ENCODE measurements around the gene CACNA1G.

CACNA1G gene

DNA sequence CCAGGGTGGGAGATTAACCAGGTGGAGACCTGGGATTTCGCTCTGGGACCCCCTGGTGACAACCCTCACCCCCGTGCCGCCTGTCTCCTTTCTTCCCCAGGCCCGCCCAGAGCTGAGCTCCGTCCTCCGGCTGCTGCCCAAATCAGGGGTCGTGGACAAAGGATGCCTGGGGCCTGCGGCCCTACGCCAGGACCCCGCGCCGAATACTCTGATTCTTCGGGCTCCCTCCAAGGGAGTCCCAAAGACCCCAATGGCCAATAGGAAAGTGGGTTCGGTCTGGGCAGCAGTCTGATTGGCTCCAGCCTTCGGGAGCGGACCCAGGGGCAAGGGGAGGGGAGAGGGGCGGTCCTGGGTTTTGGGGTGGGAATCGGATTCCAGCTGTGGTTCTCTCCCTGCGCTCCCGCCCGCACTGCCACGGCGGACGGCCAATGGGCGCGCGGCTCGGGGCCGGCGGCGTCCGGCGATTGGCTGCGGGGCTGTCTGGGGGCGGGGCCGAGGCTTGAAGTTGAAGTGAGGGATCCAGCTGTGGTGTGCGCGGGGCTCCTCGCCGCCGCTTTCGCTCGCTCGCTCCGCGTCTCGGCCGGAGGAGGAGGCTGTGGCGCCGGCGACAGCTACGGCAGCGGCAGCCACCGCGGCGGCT, at the start of gene CACNA1G:
CACNA1G (plus strand) TSS at position 531 of the 640 bp plus-strand sequence. CDS start 745 bp downstream, outside the sequence.
- peak; percentile 80 for DNase-seq

DNA sequence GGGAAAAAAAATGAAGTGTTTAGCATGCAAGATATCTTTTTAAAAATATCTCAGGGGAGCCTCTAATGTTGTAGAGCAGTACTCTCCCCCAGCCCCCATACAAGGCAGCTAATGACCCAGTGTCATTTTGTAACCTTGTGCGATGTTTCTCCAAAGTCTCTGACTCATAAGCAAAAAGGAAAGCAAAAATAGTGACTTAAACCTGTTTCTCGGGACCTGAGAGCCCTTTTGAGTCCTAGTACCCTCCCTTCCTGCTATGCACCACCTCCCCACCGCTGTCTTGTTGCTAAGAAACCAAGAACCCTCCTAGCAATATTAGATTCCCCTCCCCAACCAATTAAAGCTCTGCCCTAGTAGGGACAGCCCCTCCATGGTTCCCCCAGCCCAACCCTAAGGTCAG, 49.5 kb upstream of the CACNA1G start:
- no peak for DNase-seq

DNA sequence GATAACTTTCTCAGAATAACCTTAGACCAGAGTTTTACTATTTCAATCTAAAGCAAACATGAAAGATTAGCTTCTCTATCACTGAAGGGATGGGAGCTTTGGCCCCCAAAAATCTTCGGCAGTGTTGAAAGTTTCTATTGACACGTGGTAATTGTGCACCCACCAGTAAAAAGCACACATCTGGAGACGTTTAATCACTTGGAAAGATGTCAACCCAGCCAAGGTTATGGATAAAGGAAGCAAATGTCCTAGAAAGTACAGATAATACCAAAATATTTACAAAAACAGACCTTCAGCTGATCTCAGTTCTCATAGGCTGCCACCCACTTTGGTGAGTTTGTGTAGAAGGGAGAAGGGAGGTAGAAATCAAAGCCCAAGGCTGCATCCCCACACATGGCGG, 47.0 kb upstream of the CACNA1G start:
- no peak for DNase-seq

DNA sequence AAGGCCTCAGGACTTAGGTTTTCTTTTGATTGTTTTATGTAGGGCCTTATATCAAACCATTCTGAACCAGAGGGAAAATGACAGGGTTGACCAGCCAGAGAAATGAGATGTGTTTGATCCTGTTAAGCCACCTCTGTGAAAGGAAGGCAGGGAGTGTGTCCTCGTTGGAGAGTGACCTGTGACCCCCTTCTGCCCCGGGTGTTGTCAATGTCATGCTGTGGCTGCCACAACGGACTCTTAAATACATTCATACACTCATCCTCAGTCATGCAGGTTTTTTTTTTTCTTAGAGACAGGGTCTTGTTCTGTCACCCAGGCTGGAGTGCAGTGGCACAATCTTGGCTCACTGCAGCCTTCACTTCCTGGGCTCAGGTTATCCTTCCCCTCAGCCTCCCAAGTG, 46.1 kb upstream of the CACNA1G start:
- no peak for DNase-seq

DNA sequence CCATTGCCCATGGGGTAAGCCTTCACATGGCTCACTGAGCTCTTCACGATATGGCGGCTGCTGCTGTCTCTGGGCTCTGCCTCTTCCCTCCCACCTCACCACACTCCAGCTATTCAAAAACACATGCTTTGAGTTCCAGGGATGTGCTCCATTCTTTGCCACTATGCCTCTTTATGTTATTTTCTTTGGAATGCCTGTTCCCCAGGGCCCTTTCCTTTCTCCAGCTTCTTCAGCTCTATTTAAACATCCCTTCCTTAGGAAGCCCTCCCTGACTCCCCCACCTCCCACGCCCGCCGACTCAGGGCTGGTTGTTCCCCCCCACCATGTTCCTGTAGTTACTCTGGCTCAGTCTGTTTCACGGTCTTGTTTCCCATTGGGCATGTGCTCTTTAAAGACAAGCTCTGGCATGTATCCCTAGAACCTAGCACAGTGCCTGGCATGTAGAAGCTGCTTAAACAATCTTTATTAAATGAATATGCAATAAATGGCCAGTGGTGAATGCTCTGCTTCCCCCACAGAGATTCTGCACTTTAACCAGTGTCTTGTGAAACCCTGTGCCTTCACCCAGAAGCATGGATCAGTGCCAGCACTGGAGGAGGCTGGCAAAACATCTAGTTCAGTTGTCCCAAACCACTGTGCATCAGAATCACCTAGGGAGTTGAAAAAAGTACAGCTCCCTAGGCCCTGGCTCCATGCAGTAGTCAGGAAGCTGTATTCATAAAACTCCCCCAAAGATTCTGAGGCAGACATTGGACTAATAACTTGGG, 45.4 kb upstream of the CACNA1G start:
- DNase-seq: peak; percentile 9

DNA sequence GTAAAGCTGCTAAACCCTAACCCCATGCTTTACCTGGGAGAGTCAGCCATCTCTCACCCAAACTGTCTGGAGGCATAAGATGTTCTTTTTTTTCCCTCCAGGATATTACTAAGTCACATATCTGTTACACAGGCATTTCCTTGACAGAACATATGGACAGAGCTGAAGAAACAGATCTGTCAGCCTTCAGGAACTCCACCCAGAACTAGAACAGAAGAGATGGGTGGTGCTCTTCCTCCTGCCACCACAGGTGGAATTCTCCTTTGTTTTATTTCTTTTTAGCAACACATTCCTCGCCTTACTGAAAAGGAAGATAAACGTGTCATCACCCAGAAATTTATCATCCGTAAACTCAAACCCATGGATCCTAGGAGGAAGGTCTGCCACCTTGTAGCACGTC, 43.5 kb upstream of the CACNA1G start:
- DNase-seq: no peak

DNA sequence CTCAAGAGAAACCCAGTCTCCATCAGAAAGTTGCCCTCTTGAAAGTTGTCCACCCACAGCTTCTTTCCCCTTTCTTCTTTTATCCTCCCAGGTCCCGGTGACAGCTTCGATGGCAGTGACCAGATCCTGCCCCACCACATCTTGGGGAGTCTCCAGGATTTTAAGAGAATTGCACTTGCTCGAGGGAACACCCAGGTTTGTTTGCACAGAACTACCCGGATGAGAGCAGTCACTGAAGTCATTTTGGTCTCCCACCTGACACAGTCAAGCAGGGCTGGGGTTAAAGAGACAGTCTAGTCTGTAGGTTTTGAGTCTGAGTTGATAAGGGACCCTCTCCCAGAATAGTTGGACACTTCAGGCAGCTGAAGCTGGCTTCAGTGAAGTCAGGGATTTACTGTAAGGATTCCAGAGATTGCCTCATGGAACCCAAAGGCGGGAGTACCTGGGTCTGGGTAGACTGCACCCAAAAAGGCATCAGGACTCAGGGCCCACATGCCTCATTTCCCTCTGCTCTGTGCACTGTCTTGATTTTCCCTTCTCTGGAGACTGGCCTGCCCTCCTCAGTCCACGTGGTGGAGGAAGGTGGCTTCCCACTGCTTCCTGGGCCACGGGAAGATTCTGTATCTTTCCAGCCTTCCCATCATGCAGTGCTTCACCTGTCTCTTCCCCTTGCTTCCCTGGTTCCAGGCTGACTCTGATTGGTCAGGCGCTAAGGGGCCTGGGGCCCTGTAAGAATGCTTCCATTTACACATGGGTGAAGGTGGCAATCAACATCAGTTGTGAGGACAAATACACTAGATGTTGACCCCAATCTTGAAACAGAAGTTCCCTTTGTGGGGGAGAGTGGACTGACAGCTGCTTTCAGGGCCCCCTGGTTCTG, 42.8 kb upstream of the CACNA1G start:
- no peak for DNase-seq

DNA sequence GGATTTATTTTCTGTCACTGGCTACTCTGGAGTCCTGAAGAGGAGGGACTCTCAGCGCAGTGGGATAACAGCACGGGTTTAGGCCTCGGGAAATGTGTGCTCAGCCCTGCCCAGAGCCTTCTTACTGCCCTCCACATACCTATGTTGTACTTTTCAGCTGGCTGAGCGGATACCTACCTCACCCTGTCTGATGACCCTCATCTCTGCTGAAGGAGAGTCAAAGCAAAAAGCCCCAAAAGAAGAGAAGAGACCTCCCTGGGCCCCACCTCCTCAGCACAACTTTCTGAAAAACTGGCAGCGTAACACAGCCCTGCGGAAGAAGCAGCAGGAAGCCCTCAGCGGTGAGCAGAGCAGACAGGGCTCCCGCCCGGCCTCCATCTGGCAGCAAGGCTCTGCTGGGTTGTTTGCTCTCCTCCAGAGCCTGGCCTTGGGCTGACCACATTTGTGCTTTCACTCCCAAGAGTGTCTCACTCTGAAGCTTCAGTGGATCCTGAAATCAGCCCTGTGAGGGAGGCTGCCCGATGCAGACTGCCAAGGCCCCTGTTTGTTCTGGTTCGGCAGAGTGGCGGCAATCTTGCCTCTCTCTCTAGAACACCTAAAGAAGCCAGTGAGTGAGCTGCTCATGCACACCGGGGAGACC, 42.0 kb upstream of the CACNA1G start:
- peak; percentile 46 for DNase-seq

DNA sequence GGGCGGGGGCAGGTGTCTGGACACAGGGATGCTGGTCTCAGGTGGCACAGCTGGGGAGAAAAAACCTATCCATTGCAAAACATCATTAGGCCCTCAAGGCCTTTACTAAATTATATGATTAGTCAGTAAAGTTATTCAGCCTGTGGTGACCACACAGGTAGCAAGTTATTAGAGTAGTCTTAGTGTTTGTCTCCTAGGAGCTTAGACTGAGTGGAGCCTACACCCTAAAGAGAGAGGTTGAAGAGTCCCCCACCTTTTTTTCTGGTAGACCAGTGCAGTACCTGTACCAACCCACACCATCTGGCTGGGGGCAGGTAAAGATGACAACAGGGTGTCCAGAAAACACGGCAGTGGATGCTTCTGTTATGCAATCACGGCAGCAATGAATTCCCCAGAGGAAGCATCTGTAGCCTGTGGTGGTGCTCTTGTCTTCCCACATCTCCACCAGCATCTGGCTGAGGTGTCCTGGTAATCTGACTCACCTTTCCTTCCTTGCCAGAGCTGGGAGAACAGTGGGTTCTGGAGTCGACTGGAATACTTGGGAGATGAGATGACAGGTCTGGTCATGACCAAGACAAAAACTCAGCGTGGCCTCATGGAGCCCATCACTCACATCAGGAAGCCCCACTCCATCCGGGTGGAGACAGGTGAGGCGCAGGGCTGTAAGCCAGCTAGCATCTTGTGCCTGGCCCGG, 41.2 kb upstream of the CACNA1G start:
- DNase-seq: peak; percentile 23

DNA sequence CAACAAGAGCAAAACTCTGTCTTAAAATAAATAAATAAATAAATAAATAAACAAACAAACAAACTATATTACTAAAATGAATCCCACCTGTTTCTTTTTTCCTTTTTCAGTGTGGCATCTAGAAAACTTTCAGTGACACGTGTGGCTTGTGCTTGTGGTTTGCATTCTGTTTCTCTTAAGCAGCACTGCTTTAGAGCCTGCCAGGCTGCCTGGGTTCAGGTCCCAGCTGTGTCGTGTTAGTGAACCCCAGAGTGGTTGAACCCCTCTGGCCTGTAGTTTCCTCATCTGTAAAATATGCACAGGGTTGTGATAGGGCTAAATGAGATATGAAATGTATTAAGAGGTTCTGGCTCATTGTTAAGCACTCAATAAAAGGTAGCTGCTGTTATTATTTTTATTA, 40.0 kb upstream of the CACNA1G start:
- DNase-seq: no peak

DNA sequence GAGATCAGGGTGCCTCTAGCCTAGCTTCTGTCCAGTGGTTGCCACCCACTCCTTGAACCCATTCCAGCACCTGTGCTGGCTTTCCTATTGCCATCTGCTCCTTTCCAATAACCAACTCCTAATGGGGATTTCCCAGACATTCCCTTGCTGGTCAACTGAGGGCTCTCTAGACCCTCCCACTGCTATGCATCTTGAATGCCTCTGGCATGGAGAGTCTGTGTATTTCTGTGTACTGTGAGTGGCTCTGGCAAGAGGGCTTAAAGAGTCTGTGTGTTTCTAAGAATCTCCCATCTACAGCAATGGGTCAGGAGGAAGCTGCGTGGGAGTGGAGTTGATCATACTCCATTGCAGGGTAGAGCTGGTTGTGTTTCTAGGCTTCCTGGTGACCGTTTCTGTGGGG, 39.0 kb upstream of the CACNA1G start:
- no peak for DNase-seq

DNA sequence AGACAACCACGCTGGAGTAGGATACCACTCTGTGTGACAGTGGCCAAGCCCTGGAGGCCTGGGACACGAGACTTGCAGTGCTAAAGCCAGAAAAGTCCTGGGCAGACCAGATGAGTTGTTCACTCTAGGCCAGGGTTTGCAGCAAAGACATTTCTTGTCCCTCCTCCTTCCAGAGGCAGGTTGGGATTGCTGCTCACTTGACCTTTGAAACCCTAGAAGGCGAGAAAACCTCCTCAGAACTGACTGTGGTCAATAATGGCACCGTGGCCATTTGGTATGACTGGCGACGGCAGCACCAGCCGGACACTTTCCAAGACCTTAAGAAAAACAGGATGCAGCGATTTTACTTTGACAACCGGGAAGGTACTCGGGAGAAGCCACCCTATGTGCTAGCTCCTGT, 37.7 kb upstream of the CACNA1G start:
- DNase-seq: no peak

DNA sequence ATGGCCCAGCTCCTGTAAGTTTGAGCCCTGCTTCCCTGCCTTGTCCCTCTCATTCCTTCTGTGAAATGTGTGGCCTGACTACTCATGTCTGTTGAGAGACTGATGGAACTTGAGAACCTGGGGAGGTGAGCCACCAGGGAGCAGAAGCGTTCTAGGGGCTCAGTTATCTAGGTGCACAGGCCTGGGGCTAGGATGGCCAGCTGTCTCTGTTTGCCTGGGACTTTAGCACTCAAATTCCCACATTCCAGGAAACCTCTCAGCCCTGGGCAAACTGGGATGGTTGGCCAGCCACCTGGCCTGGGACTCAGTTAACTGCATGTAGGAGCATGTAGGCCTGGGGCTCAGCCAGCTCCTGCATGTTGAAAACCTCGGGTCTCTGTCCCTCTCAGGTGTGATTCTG, 37.3 kb upstream of the CACNA1G start:
- DNase-seq: peak; percentile 47

DNA sequence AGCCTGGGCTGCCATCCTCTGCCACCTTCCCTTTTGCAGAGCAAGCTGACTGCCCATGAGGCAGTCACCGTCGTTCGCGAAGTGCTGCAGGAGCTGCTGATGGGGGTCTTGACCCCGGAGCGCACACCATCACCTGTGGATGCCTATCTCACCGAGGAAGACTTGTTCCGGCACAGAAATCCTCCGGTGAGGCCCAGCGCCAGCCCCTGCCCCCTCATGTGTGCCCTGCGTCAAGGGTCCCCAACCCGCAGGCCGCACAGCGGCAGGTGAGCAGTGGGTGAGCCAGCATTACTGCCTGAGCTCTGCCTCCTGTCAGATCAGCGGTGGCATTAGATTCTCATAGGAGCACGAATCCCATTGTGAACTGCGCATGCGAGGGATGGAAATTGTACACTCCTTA, 35.7 kb upstream of the CACNA1G start:
- DNase-seq: no peak

DNA sequence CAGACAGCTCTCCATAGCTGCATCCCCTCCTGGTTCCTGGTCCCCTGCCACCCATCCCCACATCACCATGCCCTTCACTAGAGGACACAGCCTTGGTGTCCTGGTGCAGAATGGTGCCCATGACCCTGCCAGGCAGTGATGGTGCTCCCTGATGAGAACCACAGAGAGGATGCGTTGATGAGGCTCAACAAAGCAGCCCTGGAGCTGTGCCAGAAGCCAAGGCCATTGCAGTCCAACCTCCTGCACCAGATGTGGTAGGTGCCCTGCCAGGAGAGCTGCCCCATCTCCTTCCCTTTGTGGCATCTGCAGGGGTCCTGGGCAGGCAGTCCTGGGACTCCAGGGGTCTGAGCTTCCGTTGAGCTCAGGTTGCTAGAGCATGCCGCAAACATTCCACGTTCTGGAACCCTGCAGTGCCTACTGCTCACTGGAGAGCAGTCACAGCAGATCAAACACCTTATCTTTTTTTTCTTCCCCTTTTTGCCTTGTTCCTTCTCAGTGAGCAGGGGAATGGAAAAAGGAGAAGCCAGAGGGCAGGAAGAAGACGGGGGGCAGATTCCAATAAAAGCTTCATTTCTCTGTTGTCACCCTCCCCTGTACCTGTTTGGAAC, 33.3 kb upstream of the CACNA1G start:
- DNase-seq: no peak

DNA sequence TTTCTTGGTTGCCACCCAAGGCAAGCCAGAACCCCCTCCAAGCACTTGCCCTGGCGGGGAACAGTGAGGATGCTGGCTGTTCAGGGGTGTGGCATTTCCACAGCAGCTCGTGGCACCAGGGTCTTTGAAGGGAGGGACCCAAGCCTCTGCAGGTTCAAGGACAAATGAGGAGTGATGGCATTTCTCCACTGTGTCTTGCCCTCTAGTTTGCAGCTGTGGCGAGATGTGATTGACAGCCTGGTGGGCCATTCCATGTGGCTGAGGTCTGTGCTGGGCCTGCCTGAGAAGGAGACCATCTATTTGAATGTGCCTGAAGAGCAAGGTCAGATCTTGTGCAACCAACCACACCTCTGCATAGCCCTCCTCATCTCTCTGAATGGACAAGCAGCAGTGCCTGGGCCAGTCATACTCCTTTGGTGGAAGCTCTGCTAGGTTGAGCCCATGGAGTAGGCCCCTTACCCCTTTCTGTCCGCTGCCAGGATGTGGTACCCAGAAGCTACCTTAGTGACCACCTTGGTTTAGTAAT, 32.5 kb upstream of the CACNA1G start:
- DNase-seq: no peak

DNA sequence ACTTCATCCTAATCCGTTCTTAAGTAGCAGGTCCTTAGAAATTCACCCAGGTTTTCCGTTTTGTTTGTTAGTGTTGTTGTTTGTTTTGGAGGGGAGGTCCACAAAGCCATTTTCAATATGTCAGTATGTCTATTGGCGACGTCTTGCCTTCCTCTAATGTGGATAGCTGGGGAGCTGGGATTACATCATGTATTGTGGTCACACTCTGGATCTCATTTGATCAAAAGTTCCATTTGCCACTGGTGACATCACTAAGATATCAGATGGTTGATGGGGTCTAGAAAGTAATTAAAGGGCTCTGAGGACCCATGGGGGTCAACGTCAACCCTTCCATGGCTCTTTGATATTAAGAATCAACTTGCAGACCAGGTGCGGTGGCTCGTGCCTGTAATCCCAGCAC, 30.7 kb upstream of the CACNA1G start:
- DNase-seq: no peak

DNA sequence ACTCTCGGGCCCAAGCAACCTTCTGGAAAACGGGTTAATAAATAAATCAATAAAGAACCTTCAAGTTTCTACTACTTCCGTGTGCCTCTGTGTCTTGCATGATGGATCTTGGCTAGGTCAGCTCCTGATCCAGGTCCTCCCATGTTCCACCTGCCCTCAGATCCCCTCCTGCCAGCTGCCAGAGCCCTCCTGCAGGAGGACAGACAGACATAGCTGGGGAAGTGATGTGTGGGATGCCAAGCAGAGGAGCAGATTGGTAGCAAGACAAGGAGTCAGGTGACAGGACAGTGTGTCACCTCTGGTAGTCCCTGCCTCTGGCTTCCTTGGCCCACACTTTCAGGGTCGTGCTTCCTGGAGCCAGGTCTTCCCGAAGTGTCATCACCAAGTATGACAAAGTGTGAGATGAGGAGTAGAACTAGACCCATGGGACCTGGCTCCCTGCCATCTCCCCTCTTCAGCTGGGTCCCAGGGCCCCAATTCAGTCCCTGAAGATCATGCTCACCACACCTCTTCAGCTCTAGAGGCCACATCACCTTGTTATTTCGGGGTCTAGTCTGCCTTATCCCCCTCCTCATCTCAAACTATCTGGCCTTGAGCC, 29.0 kb upstream of the CACNA1G start:
- peak; percentile 21 for DNase-seq

DNA sequence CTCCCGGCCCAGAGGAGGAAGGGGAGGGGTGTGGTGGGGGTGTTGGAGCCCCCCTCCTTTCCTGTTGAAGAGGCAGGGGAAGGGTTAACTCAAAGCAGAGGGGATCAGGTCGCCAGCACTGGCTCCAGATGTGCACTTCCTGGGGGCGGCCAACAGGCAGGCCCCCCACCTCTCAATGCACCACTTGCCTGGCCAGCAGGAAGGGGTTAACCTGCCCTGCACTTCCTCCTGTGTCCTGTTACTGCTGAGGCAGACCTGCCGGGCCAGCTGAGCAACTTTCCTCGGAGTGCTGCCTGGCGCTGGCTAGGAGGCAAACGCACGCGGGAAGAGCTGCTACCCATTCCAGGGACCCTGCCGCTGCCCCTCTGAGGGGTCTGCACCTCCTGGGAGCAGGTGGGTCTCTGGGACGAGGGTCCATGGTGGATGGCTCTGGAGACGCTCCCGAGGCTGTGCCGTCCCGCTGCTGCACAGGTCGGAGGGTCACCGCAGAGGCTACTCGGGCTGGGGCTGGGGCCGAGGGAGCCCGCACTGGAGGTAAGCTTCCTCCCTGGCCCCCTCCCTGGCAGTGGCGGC, 28.0 kb upstream of the CACNA1G start, which contains the start of gene EPN3:
EPN3 (plus strand) TSS at position 284 of the 573 bp plus-strand sequence. CDS start 3,822 bp downstream, outside the sequence.
- no peak for DNase-seq

DNA sequence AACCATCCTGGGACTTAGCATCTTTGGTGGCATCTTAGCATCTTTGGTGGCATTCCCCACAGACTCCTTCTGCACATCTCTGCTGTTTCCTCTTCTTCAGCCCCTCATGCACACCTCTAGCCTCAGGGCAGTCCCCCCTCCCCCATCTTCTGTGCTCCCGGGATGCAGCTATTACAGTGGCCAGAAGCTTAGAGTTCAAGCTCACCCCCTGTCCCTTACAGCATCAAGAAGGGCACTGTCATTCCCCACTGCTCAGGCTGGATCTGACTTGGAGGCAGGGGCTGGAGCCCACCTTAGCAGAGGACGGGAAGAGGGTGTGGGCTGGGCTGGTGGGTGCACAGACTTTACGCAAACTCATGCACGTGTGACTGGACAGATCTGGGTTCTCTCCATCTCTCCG, 27.3 kb upstream of the CACNA1G start:
- DNase-seq: no peak

DNA sequence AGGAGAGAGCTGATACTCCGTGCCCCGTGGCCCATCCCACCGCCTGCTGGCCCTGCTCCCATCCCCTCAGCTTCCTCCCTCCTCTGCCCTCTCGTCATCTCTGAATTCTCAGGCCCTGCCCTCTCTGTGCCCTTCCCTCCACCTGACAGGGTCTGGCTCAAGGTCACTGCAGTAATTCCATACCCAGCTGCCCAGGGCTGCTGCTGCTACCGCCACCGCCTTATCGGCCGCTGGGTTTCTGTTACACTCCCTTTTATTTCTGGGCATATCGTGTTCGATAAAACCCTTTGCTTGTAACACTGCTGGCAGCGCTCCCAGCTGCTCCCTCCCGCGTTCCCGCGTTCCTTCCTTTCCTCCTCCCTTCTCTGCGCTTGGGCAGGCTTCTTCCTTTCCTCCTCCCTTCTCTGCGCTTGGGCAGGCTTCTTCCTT, 26.8 kb upstream of the CACNA1G start:
- peak; percentile 65 for DNase-seq

Data from NCI-H2171 treated with DMSO at 0.1 percent for 48 hours (cell line).